Mesangial cell (primary cell): ENCODE results near the gene ARHGEF38. TPM values are rescaled to one million over a fixed set of nuclear protein-coding genes. Genes with fewer than 3 reads are reported as not detected.

Source experiments
- total RNA-seq: library from RNA; depleted of rRNA; stranded (reverse); fragments of >200 nt; gene quantifications from 2 replicates; pipeline ENCODE4 v1.2.3, GENCODE V29; 2015

Gene ARHGEF38, protein sequence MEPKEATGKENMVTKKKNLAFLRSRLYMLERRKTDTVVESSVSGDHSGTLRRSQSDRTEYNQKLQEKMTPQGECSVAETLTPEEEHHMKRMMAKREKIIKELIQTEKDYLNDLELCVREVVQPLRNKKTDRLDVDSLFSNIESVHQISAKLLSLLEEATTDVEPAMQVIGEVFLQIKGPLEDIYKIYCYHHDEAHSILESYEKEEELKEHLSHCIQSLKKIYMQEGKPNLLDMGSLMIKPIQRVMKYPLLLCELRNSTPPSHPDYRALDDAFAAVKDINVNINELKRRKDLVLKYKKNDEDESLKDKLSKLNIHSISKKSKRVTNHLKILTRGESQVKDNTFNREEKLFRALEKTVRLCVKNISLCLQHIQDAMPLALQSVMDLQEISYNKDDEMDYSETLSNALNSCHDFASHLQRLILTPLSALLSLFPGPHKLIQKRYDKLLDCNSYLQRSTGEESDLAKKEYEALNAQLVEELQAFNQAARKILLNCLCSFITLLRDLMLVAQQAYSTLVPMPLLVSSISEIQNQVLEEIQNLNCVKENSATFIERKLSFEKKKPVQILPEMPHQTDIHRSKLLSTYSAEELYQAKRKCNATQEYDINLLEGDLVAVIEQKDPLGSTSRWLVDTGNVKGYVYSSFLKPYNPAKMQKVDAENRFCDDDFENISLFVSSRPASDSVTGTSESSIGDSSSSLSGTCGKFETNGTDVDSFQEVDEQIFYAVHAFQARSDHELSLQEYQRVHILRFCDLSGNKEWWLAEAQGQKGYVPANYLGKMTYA
- total RNA-seq, result 0.13 TPM in 1 of 2 replicates, not detected in the other

DNA sequence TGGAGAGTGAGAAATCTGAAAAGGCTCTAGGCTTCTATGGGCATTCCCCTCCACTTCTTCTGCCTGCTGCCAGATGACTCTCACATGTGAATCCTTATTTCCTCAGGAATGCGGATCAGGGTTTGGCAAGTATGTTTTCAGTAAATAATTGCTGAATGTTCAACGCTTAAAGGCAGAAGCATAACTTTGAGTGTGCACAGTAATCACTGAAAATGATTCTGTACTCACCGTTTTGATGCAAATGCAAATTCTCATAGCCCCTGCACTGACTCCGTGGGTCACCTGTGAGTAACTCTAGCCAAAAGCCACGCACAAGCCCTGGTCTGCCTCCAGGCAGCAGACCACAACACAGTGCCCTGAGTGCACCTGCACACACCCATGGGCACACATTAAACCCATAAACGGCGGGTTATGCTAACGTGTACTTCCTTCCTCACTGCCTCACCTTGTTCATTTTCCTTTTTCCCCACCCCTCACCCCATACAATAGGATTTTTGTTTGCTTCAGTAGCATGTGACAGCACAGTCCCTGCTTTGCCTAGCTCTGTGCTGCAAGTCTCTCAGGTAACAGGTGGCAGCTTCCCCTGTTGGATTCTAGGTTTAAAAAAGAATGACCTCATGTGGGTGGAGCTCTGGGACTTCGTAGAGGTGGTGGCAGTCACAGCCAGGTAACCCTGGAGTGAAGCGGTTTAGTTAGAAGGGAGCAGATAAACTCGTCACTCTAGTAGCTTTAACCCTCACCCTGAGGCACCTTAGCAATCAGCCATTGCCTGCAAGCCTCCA is at the start of gene ARHGEF38:
ARHGEF38 (plus strand) TSS at position 656 of the 782 bp plus-strand sequence. CDS start 146 bp downstream, outside the sequence.

DNA sequence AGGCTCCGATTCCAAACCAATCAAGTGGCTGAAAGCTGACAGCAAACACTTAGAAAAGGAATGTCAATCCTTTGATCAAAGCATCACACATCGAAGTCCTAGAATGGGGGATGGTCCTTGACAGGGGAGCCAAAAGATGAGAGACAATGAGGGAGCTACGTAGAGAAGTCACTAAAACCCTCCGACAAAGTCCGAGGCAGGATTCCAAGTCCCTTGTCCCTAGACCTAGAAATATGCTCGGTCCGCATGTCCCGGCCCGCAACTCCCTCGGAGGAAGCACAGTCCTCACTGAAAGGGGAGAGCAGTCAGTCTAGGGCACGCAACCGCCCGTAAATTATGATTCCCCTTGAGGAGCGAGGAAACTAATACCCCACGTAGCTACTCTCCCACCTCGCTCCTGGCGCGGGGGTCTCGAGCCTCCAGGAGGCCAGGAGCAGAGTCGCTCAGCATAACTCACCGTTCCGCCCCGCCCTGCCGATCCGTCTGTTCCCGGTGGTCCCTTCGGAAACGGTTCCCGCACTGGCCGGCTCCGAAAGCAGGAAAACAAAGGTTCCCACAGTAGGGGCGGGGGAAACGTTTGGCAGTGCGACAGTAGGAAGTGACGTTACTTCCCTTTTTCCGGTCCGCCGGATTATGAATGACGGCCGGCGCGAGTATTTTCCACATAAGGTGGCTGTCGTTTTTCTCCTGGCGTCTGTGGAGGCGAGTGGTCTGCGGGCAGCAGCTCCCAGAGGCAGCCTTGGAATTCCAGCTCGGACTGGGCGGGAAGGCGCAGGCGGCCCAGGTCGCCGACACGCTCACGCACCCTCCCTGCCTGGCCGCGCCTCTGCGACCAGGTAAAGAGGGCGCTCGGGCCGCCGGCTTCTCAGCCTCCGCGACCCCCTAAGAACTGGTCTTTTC is 156.0 kb downstream of the ARHGEF38 start, which contains the start of the genes GSTCD and INTS12:
GSTCD (plus strand) TSS at position 604 of the 900 bp plus-strand sequence. CDS start 8,830 bp downstream, outside the sequence.
INTS12 (minus strand) TSS at position 509 of the 900 bp plus-strand sequence. CDS start 8,684 bp downstream, outside the sequence.

Other genes starting within 250 kb of the ARHGEF38 start
- 70.2 and 82.0 TPM in 2 replicates for gene PPA2, start 78.6 kb upstream of the ARHGEF38 start, total RNA-seq
- 11.6 and 13.6 TPM in 2 replicates for gene INTS12, start 156.1 kb downstream of the ARHGEF38 start, total RNA-seq
- 11.0 and 20.2 TPM in 2 replicates for gene GSTCD, start 156.2 kb downstream of the ARHGEF38 start, total RNA-seq